Measurements from ENCODE around the gene TRAPPC4. TPM values are rescaled to one million over a fixed set of nuclear protein-coding genes. Genes with fewer than 3 reads are reported as not detected.
"Not testable (repeated sequence)": the region's sequence is repeated elsewhere in the genome, so short reads cannot be mapped to it uniquely, and the experiment has no call there.

Gene TRAPPC4
- total RNA-seq, 4 donors from 2014 or later: 56.9 to 75.0 (median 63.9) TPM

DNA sequence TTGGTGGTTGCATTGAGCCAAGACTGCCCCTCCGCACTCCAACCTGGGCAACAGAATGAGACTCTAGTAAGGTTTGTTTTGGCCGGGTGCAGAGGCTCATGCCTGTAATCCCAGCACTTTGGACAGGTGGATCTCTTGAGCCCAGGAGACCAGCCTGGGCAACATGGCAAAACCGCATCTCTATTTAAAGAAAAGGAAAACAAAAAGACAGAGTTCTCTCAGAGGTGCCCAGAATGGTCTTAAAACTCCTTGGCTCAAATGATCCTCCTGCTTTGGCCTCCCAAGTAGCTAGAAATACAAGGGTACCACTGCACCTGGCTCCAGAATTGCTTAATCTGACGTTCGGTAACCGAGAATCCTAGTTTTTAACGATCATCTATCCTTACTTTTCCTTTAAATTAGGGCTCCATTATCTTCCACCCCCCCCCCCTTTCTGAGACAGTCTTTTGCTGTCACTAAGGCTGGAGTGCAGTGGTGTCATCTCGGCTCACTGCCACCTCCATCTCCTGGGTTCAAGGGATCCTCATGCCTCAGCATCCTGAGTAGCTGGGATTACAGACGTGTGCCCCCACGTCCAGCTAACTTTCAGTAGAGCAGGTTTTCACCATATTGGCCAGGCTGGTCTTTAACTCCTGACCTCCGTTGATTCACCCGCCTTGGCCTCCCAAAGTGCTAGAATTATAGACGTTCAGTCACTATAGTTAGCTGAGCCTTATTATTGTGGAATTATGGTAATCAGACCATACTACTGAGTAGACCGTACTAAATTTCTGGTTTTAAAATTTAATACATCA is 2.2 kb upstream of the TRAPPC4 start:
- TF ChIP-seq POLR2A (IDR thresholded peaks at IDR 0.05): no peak
- TF ChIP-seq CTCF (IDR thresholded peaks at IDR 0.05): no peak
- TF ChIP-seq POLR2AphosphoS5 (IDR thresholded peaks at IDR 0.05): no peak
- TF ChIP-seq EP300 (IDR thresholded peaks at IDR 0.05): no peak
- peak overlapping the region; percentile 74 for H3K4me3 ChIP-seq
- no peak overlapping the region for H3K27ac ChIP-seq
- no peak for DNase-seq (ENCODE audit: low spot score in 2 of 2)
- H3K4me1 ChIP-seq: peaks cover 40% of the 10 kb centered on the region
- no peaks in the 10 kb centered on the region for H3K27me3 ChIP-seq
- H3K36me3 ChIP-seq: peaks cover 43% of the 10 kb centered on the region
- no peaks in the 10 kb centered on the region for H3K9me3 ChIP-seq
- WGBS: 72% methylated on average over 14 of the region's 14 CpGs

- H3K4me1 ChIP-seq: peaks cover 43% of the 10 kb centered on the region
- H3K9me3 ChIP-seq; DNase-seq (ENCODE audit: low spot score in 2 of 2); H3K27me3 ChIP-seq: not testable (repeated sequence)
- peaks cover 40% of the 10 kb centered on the region for H3K36me3 ChIP-seq
- peak overlapping the region; percentile 92 for H3K27ac ChIP-seq
- 3% methylated on average over 10 of the region's 10 CpGs for WGBS
- H3K4me3 ChIP-seq: peak overlapping the region; percentile 74
Measured at GRCh38 chr11:119017377-119017776, 1.2 kb upstream of the TRAPPC4 start.

- no peak for TF ChIP-seq EP300 (IDR thresholded peaks at IDR 0.05)
- no peak for TF ChIP-seq POLR2A (IDR thresholded peaks at IDR 0.05)
- TF ChIP-seq POLR2AphosphoS5 (IDR thresholded peaks at IDR 0.05): no peak
- no peak for TF ChIP-seq CTCF (IDR thresholded peaks at IDR 0.05)
- Histone ChIP-seq H3K4me1 (peaks cover 45% of the 10 kb centered on the region), H3K9me3 (no peaks in the 10 kb centered on the region), H3K4me3 (peak overlapping the region; percentile 74), H3K36me3 (peaks cover 45% of the 10 kb centered on the region), H3K27me3 (no peaks in the 10 kb centered on the region), H3K27ac (no peak overlapping the region)
- DNase-seq (ENCODE audit: low spot score in 2 of 2): no peak
- WGBS: 51% methylated on average over 2 of the region's 2 CpGs
Measured at GRCh38 chr11:119019996-119020395, 1.4 kb downstream of the TRAPPC4 start.

DNA sequence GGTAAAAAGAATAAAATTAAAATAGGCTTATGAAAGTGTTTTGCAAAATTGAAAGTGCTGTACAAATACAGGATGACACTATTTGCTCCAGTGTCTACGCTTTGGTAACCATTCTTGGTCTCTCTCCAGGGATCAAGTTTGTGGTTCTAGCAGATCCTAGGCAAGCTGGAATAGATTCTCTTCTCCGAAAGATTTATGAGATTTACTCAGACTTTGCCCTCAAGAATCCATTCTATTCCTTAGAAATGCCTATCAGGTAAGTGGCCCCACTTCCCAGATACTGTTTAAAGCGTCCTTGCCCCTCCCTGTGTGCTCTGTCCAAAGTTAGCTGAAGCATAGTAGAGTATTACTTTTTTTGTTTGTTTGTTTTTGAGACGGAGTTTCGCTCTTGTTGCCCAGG is 3.1 kb downstream of the TRAPPC4 start:
- Histone ChIP-seq H3K36me3 (peaks cover 35% of the 10 kb centered on the region), H3K27me3 (no peaks in the 10 kb centered on the region), H3K4me1 (peaks cover 35% of the 10 kb centered on the region), H3K9me3 (no peaks in the 10 kb centered on the region), H3K27ac (no peak overlapping the region), H3K4me3 (no peak overlapping the region)
- TF ChIP-seq CTCF (IDR thresholded peaks at IDR 0.05) (no peak), POLR2A (IDR thresholded peaks at IDR 0.05) (no peak)
- 90% methylated on average over 5 of the region's 5 CpGs for WGBS
- DNase-seq (ENCODE audit: low spot score in 2 of 2): no peak

GRCh38 chr11:119023741-119024140 is 5.2 kb downstream of the TRAPPC4 start:
- Histone ChIP-seq H3K4me1 (peaks cover 31% of the 10 kb centered on the region), H3K27me3 (no peaks in the 10 kb centered on the region), H3K27ac (no peak overlapping the region), H3K4me3 (no peak overlapping the region), H3K9me3 (no peaks in the 10 kb centered on the region), H3K36me3 (peaks cover 34% of the 10 kb centered on the region)
- DNase-seq (ENCODE audit: low spot score in 2 of 2): no peak
- TF ChIP-seq CTCF (IDR thresholded peaks at IDR 0.05) (no peak), EP300 (IDR thresholded peaks at IDR 0.05) (no peak), POLR2AphosphoS5 (IDR thresholded peaks at IDR 0.05) (no peak), POLR2A (IDR thresholded peaks at IDR 0.05) (no peak)
